Chondrocyte (in vitro differentiated cells): Measurements from ENCODE around the gene OGFOD2. TPM values are rescaled to one million over a fixed set of nuclear protein-coding genes. Genes with fewer than 3 reads are reported as not detected.

Source experiments
- DNase-seq: peaks from one replicate; pipeline ENCODE4 v3.0.0; 2021; ENCODE audit warnings: mixed read lengths, low spot score
- H3K27ac Mint-ChIP-seq: one replicate; pipeline ENCODE4 v1.8.0; 2021; ENCODE audit warnings: mild to moderate bottlenecking, moderate library complexity, mixed read lengths; ENCODE audit not compliant: unreplicated experiment
- H3K27me3 Mint-ChIP-seq: 2 replicates; pipeline ENCODE4 v1.8.0; 2021; ENCODE audit warnings: low read depth, mixed read lengths
- H3K36me3 Mint-ChIP-seq: 2 replicates; pipeline ENCODE4 v1.8.0; 2021; ENCODE audit warnings: low read depth, mixed read lengths
- H3K4me1 Mint-ChIP-seq: 2 replicates; pipeline ENCODE4 v1.8.0; 2021; ENCODE audit warnings: low read depth, mild to moderate bottlenecking, mixed read lengths
- H3K4me3 Mint-ChIP-seq: one replicate; pipeline ENCODE4 v1.8.0; 2021; ENCODE audit warnings: mild to moderate bottlenecking, moderate library complexity, mixed read lengths; ENCODE audit not compliant: unreplicated experiment
- H3K9me3 Mint-ChIP-seq: 2 replicates; pipeline ENCODE4 v1.8.0; 2021; ENCODE audit warnings: low read depth, mixed read lengths
- total RNA-seq: library from RNA; stranded (reverse); gene quantifications from 3 replicates; pipeline ENCODE4 v1.2.1, GENCODE V29; 2021
- TF ChIP-seq, protein P1 (sequence below): fragments of 200-600 bp; sonication (generic); IDR thresholded peaks from 2 replicates; pipeline ENCODE4 v1.5.0; 2021; ENCODE audit warnings: antibody characterized with exemption, mild to moderate bottlenecking, moderate library complexity

Gene OGFOD2
- total RNA-seq, 1 donor from 2014 or later: 12.0 TPM

DNA sequence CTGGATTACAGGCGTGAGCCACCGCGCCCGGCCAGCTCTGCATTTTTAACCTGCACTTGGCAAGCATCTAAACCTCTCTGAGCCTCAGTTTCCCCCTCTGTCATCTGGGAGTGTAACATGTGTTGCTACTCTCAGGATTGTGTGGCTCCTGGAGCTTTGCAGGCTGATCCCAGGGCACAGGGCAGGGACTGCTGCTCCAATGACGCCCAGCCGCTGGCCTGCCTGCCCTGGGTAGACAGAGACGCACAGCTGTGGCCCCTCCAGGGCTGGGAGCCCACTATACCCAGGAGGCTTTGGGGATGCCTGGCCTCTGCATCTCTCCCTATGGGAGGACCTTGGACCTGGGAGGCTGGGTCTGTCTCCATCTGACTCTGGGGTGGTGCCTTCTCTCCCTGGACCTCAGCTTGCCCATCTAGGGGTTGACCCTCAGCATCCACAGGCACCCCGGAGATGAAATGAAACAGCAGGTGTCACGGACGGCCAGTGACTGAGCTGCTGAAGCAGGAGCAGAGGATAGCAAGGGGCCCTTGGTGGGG lies 19.2 kb downstream of the OGFOD2 start:
- Mint-ChIP-seq H3K4me1 (no peaks in the 10 kb centered on the region), H3K36me3 (no peaks in the 10 kb centered on the region)
- no peak for DNase-seq

DNA sequence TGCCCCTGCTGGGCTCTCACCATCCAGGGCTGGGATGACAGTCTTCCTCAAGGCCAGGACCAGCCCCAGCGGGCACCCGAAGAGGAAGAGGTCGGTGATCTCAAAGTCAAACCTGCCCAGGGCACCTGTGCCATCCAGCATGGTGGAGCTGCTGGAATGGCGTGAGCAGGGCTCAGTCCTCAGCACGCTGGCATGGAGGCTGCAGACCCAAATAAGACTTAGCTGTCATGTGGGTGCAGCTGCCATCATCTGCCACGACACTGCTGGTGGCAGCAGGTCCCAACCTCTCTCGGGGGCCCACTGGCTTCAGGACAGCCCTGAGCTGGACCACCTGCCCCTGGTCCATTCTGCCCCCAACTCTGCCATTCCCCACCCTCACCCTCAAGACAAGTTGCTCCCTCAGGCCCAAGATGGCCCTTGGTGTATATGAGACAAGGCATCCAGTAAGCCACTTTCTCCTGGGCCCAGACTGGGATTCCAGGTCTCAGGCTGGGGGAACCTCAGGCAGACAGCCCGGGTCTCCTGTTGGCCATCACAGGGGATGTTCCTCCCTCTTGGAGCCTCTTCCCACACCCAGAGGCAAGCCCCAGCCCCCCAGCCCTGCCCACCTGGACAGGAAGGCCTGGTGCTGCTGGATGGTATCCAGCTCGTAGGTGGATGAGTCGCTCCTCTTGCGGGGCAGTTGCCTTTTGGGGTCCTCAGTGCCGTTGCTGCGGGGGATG lies 19.9 kb downstream of the OGFOD2 start:
- TF ChIP-seq, protein P1, sequence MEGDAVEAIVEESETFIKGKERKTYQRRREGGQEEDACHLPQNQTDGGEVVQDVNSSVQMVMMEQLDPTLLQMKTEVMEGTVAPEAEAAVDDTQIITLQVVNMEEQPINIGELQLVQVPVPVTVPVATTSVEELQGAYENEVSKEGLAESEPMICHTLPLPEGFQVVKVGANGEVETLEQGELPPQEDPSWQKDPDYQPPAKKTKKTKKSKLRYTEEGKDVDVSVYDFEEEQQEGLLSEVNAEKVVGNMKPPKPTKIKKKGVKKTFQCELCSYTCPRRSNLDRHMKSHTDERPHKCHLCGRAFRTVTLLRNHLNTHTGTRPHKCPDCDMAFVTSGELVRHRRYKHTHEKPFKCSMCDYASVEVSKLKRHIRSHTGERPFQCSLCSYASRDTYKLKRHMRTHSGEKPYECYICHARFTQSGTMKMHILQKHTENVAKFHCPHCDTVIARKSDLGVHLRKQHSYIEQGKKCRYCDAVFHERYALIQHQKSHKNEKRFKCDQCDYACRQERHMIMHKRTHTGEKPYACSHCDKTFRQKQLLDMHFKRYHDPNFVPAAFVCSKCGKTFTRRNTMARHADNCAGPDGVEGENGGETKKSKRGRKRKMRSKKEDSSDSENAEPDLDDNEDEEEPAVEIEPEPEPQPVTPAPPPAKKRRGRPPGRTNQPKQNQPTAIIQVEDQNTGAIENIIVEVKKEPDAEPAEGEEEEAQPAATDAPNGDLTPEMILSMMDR: no peak
- no peaks in the 10 kb centered on the region for H3K27me3 Mint-ChIP-seq
- H3K9me3 Mint-ChIP-seq: no peaks in the 10 kb centered on the region
- no peaks in the 10 kb centered on the region for H3K4me1 Mint-ChIP-seq
- no peak overlapping the region for H3K4me3 Mint-ChIP-seq
- no peak overlapping the region for H3K27ac Mint-ChIP-seq
- no peak for DNase-seq
- H3K36me3 Mint-ChIP-seq: no peaks in the 10 kb centered on the region

More for the DNA sequence above, 19.2 kb downstream of the OGFOD2 start:
- no peaks in the 10 kb centered on the region for H3K27me3 Mint-ChIP-seq
- no peak overlapping the region for H3K4me3 Mint-ChIP-seq
- no peaks in the 10 kb centered on the region for H3K9me3 Mint-ChIP-seq
- no peak overlapping the region for H3K27ac Mint-ChIP-seq
- TF ChIP-seq, protein P1: no peak

DNA sequence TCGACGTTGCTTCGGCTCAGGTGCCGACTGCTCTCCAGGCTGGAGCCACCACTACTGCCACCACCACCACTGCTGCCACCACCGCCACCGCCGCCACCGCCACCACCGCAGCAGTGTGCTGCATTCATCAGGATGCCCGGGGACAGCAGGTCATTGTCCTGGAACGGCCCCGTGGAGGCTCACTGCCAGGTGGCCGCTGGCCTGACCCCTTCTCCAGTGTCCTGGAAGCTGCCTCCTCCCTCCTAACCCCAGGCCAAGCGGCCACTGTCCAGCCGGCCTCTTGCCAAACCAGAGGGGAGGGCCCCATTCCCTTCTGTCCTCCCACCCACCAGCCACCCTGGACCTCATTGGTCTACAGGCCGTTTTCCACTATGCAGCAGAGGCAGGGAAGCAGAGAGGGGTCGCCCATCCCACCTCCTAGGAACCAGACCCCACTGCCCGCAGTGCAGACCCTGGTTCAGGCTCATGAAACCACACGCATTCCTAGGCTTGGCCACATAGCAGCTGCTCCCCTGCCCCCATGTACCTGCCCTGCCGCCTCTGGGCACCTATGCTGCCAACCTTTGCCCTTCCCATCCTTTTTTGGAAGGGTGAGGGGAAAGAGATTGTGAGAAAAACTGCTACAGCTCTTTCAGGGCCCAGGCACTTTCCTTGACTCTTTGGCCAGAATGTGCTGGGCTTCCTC lies 20.6 kb downstream of the OGFOD2 start:
- Mint-ChIP-seq H3K36me3 (peaks cover 3% of the 10 kb centered on the region), H3K9me3 (no peaks in the 10 kb centered on the region), H3K4me3 (no peak overlapping the region), H3K4me1 (no peaks in the 10 kb centered on the region), H3K27me3 (no peaks in the 10 kb centered on the region), H3K27ac (no peak overlapping the region)
- peak; percentile 75 for DNase-seq
- TF ChIP-seq, protein P1: no peak

DNA sequence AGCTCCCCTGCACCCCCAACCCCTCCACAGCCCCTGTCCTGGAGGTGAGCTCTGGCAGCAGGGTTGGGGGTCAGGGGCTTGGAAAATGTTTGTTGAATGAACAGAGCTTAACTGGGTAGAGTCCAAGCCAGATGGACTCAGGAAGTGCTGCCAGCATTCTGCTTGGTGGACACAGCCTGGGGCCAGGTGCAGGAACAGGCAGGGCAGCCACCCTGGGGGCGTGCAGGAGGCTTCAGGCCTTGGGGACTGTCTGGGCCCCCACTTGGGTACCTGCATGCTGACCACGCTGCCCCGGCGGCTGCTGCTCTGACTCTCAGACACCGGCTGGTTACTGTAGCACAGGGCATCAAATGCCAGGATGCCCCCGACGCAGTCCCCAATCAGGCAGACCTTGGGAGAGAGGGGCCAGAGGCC lies 21.2 kb downstream of the OGFOD2 start:
- TF ChIP-seq, protein P1: no peak
- Mint-ChIP-seq H3K27me3 (no peaks in the 10 kb centered on the region), H3K36me3 (peaks cover 3% of the 10 kb centered on the region), H3K4me3 (no peak overlapping the region), H3K9me3 (no peaks in the 10 kb centered on the region), H3K4me1 (no peaks in the 10 kb centered on the region), H3K27ac (no peak overlapping the region)
- no peak for DNase-seq

DNA sequence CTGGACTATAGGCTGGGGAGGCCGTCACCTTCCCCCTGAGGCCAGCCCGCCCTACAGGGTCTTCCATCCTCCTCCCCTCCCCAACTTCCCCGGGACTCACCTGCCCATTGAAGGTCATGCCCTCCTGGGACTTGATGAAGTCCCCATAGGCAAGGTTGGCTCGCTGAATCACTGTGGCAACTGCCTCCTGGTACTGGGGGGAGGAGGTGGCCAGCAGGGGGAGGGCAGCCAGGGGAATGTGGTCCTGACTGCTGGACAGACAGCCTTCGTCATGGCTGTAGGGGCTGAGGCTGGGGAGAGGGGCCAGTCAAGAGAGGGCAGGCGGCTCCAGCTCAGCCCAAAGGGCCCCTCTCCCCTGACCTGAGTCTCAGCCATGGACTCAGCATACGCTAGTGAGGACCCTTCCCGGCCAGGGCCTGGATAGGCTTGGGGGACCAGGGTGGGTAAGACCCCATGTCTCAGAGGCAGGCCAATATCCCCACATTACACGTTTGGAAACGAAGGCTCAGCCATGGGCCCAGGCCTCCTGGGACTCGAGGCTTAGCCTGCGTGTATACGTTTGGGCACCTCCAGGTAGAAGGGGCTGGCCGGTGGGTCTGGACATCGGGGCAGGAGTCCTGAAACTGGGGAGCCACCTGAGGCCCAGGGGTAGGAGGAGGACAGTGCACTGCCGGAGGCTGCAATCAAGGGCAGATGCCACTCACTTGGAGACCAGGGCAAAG lies 21.7 kb downstream of the OGFOD2 start:
- Mint-ChIP-seq H3K36me3 (peaks cover 3% of the 10 kb centered on the region), H3K9me3 (no peaks in the 10 kb centered on the region), H3K27me3 (no peaks in the 10 kb centered on the region), H3K4me3 (no peak overlapping the region), H3K4me1 (no peaks in the 10 kb centered on the region), H3K27ac (no peak overlapping the region)
- TF ChIP-seq, protein P1: no peak
- DNase-seq: peak; percentile 72
